Stimulated activated CD8-positive, alpha-beta memory T cell treated with anti-CD3 and anti-CD28 coated beads, Interleukin-12 subunit alpha, Interleukin-12 subunit beta, amount 100 ng/mL, for 24 hours (primary cell): ENCODE results near the gene PABPC1L.

Source experiments
- DNase-seq: peaks from one replicate; pipeline ENCODE4 v3.0.0-alpha.2; 2020; ENCODE audit errors: extremely low read depth

The PABPC1L gene

DNA sequence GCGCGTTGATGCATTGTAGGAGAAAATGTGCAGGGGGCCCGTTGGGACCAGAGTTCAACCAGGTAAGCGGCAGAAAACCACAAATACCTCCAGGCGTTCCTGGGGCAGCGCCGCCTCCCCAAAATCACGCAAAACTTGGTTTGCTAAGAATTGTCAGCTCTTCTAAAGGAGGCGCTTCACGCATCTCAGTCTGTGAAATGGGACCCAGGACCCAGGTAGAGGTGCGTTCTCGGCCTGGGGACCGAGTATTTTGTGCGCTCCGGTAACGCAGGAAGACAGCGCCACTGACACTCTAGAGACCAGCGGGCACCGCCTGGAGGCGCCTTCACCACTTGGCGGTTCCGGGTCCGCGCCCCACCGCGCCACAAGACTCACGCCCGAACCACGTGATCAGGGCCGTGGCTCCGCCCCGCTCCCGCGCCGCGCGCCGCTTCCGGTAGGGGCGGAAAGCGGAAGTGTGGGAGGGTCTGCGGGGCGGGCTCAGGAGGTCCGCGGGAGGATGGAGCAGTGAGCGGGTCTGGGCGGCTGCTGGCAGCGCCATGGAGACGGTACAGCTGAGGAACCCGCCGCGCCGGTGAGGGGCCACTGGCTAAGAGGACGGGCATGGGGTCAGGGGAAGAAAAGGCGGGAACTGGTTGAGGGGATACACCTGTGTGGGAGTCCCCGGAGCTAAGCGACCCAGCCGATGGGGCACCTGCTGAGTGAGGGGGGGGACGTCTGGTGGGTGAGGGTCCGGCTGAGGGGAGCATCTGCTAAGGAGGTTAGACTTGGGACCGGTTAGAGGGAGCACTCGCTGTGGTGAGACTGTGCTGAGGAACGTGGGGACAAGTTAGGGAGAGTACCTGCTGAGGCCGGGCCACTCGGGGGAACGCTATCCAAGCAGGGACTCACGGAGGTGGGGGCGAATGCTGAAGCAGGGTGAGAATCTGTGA lies 56.4 kb downstream of the PABPC1L start, which contains the start of gene STK4:
STK4 (plus strand) TSS at position 483 of the 932 bp plus-strand sequence; CDS start at position 540, 57 bp downstream.
- peak; percentile 87 for DNase-seq

DNA sequence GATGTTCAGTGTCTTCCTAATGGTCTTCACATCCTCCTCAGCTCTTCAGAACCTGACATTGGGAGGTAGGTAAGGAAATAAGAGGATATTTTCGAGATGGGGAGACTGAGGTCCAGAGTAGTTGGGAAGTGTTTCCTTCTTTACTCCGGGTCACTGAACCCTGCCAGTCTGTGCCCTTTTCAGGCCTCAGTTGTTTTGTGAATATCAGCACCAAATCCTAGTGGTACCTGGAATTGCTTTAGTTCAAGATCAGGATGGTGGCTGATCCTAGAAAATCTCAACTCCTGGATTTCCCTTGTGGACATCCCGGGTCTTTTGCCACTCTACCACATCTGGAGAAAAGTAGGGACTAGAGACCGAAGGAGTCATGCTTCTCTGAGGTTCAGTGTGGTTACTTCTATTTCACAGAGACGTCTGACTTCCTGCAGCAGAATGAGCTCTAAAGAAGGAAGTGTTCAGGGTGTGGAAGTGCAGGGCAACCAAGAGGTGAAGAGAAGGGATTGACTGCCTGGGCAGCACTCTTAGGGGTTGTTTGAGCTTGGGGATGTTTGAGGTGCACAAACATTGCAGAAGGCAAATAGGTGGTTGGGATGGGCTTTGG lies 57.4 kb downstream of the PABPC1L start:
- no peak for DNase-seq

DNA sequence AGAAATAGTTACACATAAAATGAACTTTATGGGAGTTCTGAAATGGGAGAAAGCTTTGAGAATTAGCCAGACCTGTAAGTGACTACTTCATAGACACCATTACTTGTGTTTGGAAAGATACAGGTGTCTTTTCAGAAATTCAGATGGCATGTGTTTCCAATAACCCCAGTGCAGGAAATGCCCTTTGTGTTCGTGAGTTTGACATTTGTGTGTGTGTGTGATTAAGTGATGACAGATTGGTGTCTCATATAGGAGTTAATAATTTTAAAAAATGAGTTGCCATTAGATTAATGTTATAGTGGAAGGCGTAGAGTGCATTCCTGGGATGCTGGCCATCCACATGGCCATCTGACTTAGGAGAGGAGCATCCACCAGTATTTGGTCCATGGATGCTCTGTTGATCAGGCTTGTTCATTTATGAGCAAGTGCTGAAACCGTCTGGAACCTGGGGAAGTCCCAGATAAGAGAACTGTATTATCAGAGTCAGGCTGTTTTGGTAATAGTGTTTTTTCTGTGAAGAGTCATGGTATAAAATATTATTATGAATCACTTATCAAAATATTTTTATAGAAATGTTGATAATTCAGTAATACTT lies 59.5 kb downstream of the PABPC1L start:
- DNase-seq = no peak

DNA sequence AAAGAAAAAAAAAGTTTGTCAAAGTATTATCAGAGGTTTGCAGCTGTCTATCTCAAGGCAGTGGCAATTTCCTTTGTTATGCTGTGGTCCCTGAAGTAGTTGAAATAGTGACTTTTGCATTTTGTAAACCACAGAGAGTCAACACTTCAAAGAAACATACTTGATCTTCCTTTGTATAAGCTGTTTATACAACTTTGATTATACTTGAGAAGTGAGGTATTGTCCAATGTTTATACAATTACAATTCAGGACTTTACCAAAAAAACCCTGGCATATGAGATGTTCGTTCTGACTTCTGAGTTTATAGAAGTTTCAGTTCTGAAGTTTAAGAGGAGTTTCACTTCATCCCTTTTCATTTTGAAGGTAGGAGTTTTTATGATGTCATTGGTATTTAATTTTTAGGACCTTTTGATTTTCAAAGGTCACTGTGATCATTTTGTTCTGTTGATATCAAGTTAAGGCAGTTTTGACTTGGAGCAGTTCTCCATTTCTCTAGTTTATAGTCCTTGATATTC lies 60.4 kb downstream of the PABPC1L start:
- no peak for DNase-seq

- no peak for DNase-seq
Observed at GRCh38 chr20:44973053-44973452, 63.2 kb downstream of the PABPC1L start.

DNA sequence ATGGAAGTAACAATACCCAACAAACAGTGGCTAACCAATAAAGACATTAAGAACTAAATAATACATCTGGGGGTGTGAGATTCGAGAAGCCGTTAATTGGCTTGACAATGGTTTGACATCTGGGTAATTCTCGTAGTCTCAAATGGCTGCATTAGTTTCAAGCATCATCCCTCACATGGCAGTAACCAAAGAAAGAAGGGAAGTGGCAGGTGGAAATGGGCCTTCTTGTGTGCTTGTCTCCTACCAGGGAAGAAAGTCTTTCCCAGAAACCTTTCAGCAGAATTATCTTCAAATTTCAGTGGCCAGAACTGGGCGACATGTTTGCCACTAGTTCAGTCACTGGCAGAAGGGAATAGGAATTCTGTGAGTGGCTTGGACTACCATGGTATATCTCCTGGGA lies 66.8 kb downstream of the PABPC1L start:
- no peak for DNase-seq

- DNase-seq = no peak
Observed at GRCh38 chr20:44979090-44979621, 69.3 kb downstream of the PABPC1L start.

DNA sequence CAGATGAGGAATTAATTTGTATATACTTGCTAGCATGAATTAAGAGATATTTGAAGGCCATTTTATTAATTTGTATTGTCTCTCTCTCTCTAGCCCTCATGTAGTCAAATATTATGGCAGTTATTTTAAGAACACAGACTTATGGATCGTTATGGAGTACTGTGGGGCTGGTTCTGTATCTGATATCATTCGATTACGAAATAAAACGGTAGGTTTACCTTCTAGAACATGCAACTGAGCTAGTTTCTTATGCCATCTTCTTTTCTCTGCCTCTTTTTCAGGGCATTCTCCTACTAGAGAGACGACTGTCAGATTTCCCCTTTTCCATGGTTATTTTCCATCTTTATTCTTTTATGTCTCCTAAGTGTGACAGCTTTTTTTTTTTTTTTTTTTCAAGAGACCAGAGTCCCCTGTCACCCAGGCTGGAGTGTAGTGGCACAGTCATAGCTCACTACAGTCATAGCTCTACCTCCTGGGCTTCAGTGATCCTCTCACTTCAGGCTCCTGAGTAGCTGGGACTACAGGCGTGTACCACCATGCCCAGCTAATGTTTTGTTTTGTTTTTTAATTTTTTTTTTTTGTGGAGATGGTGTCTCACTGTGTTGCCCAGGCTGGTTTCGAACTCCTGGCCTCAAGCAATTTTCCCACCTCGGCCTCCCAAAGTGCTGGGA lies 72.0 kb downstream of the PABPC1L start:
- no peak for DNase-seq

- DNase-seq = no peak
Observed at GRCh38 chr20:44983093-44983674, 73.3 kb downstream of the PABPC1L start.

GRCh38 chr20:44988631-44989171 lies 78.8 kb downstream of the PABPC1L start:
- no peak for DNase-seq
